ENCODE measurements around the gene DAGLA.
A peak's percentile ranks its signal among the peaks of the same experiment; 100 is the strongest.

- TF ChIP-seq POLR2AphosphoS5 (IDR thresholded peaks at IDR 0.05) (no peak), EP300 (IDR thresholded peaks at IDR 0.05) (no peak), POLR2A (IDR thresholded peaks at IDR 0.05) (no peak)
- TF ChIP-seq, protein P1, sequence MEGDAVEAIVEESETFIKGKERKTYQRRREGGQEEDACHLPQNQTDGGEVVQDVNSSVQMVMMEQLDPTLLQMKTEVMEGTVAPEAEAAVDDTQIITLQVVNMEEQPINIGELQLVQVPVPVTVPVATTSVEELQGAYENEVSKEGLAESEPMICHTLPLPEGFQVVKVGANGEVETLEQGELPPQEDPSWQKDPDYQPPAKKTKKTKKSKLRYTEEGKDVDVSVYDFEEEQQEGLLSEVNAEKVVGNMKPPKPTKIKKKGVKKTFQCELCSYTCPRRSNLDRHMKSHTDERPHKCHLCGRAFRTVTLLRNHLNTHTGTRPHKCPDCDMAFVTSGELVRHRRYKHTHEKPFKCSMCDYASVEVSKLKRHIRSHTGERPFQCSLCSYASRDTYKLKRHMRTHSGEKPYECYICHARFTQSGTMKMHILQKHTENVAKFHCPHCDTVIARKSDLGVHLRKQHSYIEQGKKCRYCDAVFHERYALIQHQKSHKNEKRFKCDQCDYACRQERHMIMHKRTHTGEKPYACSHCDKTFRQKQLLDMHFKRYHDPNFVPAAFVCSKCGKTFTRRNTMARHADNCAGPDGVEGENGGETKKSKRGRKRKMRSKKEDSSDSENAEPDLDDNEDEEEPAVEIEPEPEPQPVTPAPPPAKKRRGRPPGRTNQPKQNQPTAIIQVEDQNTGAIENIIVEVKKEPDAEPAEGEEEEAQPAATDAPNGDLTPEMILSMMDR (IDR thresholded peaks at IDR 0.05) = peak in 1 of 6 experiments; percentile 3
Observed at GRCh38 chr11:61791737-61792309, 111.6 kb downstream of the DAGLA start.
